Naive thymus-derived CD8-positive, alpha-beta T cell (primary cell): ENCODE results near the gene IL10. TPM values are rescaled to one million over a fixed set of nuclear protein-coding genes. Genes with fewer than 3 reads are reported as not detected.

Experiments used
- ATAC-seq, 2 donors: fragments of 150-1000 bp; cut with Tn5 transposase in 1 of 2; sonication (Bioruptor Pico), chemical (Tn5 transposase) in 1 of 2; 1 replicate in 1 of 2; 2 replicates in 1 of 2; pipeline ENCODE4 v1.10.0; 2021; ENCODE audit warnings: mild to moderate bottlenecking in 2 of 2, moderate library complexity in 2 of 2
- POLR2A ChIA-PET: fragments of 350-600 bp; sonication (Branson Sonifier 250); formaldehyde crosslinking; loops from one replicate; lab custom pipeline; 2021; ENCODE audit warnings: antibody characterized with exemption; lab: Charles Lee
- DNase-seq, 10 donors: peaks; one replicate each; pipeline versions ENCODE4 v3.0.0 to v3.0.0-alpha.2; 2020 to 2022
- H3K27ac Mint-ChIP-seq, 10 donors: one replicate each; pipeline ENCODE4 v1.8.0; 2020 to 2022; ENCODE audit warnings: mild to moderate bottlenecking in 10 of 10, mixed read lengths in 10 of 10, moderate library complexity in 4 of 10, inconsistent platforms in 1 of 10
- H3K27me3 Mint-ChIP-seq, 5 donors: one replicate each; pipeline ENCODE4 v1.8.0; 2021 to 2022; ENCODE audit warnings: mixed read lengths in 5 of 5
- H3K36me3 Mint-ChIP-seq, 3 donors: one replicate each; pipeline ENCODE4 v1.8.0; 2020 to 2022; ENCODE audit warnings: mixed read lengths in 3 of 3, mild to moderate bottlenecking in 2 of 3, inconsistent platforms in 1 of 3
- H3K4me1 Mint-ChIP-seq, 4 donors: one replicate each; pipeline ENCODE4 v1.8.0; 2021 to 2022; ENCODE audit warnings: mixed read lengths in 4 of 4
- H3K4me3 Mint-ChIP-seq, 10 donors: one replicate each; pipeline ENCODE4 v1.8.0; 2020 to 2022; ENCODE audit warnings: mild to moderate bottlenecking in 10 of 10, mixed read lengths in 10 of 10, moderate library complexity in 6 of 10, inconsistent platforms in 1 of 10
- H3K9me3 Mint-ChIP-seq, 9 donors: one replicate each; pipeline ENCODE4 v1.8.0; 2020 to 2022; ENCODE audit warnings: mixed read lengths in 9 of 9, mild to moderate bottlenecking in 3 of 9, inconsistent platforms in 1 of 9, moderate library complexity in 1 of 9
- polyA plus RNA-seq, 3 donors: library from polyadenylated mRNA; unstranded; fragments of 300-500 nt; fragmentation: Illumina TruSeq; gene quantifications; one replicate each; pipeline ENCODE4 v1.2.3, GENCODE V29; 2021
- total RNA-seq, 8 experiments: library from RNA in 2 of 8; stranded (reverse) in 2 of 8; gene quantifications; one replicate each; pipeline ENCODE4 v1.2.3 and lab custom pipeline; 2021 to 2026

IL10 gene
- total and polyA plus RNA-seq, 5 experiments from 2014 or later: not detected

DNA sequence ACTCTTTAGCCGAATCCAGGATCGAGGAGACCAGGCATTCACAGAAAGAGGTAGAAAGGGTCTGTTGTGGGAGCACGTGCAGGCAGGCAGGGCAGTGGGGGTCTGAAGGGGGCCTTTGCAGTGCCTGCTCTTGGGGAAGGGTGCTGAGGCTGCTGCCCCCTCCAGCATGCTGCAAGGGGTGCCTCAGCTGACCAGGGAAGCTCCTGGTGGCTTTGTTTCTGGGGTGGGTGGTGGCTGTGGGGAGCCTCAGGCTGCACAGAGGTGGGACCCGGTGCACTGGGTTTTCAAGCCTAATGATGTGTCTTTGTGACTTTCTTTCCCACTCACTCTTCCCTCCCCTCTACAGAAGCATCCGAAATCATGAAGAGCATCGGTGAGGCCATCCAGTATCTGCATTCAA lies 43.2 kb downstream of the IL10 start:
- Mint-ChIP-seq H3K4me3 (peak overlapping the region in 1 of 10 donors; percentile 56), H3K27me3 (peaks cover 0 to 2% (median 0%) of the 10 kb centered on the region in 5 donors), H3K27ac (peak overlapping the region in 5 of 10 donors; percentile 13 to 79 (median 51)), H3K4me1 (peaks cover 18 to 49% (median 41%) of the 10 kb centered on the region in 4 donors), H3K36me3 (peaks cover 0 to 48% (median 12%) of the 10 kb centered on the region in 3 donors), H3K9me3 (no peaks in the 10 kb centered on the region)
- no peak for ATAC-seq
- POLR2A ChIA-PET: no interaction called here
- DNase-seq: no peak

GRCh38 chr1:206728697-206728987 lies 43.7 kb downstream of the IL10 start:
- Mint-ChIP-seq H3K4me3 (peak overlapping the region in 1 of 10 donors; percentile 56), H3K27me3 (peaks cover 0 to 2% (median 0%) of the 10 kb centered on the region in 5 donors), H3K36me3 (peaks cover 0 to 48% (median 12%) of the 10 kb centered on the region in 3 donors), H3K27ac (peak overlapping the region in 3 of 10 donors; percentile 51 to 68 (median 67)), H3K9me3 (no peaks in the 10 kb centered on the region), H3K4me1 (peaks cover 20 to 53% (median 44%) of the 10 kb centered on the region in 4 donors)
- POLR2A ChIA-PET: no interaction called here
- DNase-seq (no peak), ATAC-seq (no peak)

- H3K4me3 Mint-ChIP-seq: no peak overlapping the region
- POLR2A ChIA-PET: no interaction called here
- H3K36me3 Mint-ChIP-seq: peaks cover 0 to 45% (median 12%) of the 10 kb centered on the region in 3 donors
- DNase-seq (no peak), ATAC-seq (no peak)
- H3K9me3 Mint-ChIP-seq: no peaks in the 10 kb centered on the region
- peaks cover 18 to 54% (median 48%) of the 10 kb centered on the region in 4 donors for H3K4me1 Mint-ChIP-seq
- H3K27me3 Mint-ChIP-seq: peaks cover 0 to 2% (median 0%) of the 10 kb centered on the region in 5 donors
- peak overlapping the region in 6 of 10 donors; percentile 8 to 79 (median 36) for H3K27ac Mint-ChIP-seq
Measured at GRCh38 chr1:206727981-206728696, 44.2 kb downstream of the IL10 start.

DNA sequence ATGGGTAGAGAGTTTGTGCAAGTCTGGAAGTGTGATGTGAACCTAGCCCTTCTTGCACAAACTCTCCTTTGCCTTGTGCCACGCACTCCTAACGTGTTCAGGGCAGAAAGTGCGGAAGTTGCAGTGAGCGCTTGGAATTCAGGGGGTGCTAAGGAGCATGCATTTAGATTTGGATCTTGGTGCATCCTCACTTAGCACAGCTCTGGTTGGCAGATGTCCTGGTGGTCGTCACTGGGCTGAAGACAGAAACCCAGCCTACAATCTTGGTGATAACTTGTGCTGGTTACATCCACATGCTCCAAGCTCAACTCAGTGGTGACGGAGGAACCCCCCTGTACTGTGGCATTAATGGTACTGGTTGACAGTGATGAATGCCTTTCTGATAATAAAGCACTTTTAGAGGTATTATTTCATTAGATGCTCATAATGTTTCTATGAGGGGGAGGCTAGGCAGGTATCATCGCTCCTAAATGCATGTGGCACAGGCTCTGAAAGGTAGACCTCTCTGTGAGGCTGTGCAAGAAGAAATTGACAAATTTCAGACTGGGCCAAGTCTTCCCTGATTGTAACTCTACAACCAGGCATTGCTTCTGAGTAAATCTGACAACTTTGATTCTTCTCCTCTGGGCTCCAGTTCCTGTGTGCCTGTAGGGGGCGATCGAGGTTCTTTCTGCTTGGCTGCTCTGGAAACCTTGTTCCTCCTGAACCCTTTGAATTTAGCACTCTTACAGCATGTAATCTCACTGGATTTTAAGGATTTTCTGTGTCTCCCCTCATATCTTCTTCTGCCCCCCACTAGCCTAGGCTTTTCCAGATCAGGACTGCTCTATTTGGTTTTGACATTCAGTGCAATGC lies 47.0 kb downstream of the IL10 start:
- no peak overlapping the region for H3K4me3 Mint-ChIP-seq
- DNase-seq (peak; percentile 18 to 79 (median 54)), ATAC-seq (peak; percentile 60 to 65)
- peaks cover 0 to 2% (median 0%) of the 10 kb centered on the region in 5 donors for H3K27me3 Mint-ChIP-seq
- peak overlapping the region in 9 of 10 donors; percentile 4 to 89 (median 69) for H3K27ac Mint-ChIP-seq
- peaks cover 0 to 20% (median 2%) of the 10 kb centered on the region in 3 donors for H3K36me3 Mint-ChIP-seq
- no peaks in the 10 kb centered on the region for H3K9me3 Mint-ChIP-seq
- peaks cover 18 to 71% (median 66%) of the 10 kb centered on the region in 4 donors for H3K4me1 Mint-ChIP-seq
- POLR2A ChIA-PET: interaction anchor here (0.7 to 1.9 kb wide), 4 partner anchors 10 to 243 kb away, joined by 4 to 6 read pairs (median 4); no protein-coding TSS in a partner anchor

GRCh38 chr1:206723805-206724472 lies 48.4 kb downstream of the IL10 start:
- H3K27ac Mint-ChIP-seq: peak overlapping the region in 6 of 10 donors; percentile 24 to 87 (median 42)
- ATAC-seq: no peak

DNA sequence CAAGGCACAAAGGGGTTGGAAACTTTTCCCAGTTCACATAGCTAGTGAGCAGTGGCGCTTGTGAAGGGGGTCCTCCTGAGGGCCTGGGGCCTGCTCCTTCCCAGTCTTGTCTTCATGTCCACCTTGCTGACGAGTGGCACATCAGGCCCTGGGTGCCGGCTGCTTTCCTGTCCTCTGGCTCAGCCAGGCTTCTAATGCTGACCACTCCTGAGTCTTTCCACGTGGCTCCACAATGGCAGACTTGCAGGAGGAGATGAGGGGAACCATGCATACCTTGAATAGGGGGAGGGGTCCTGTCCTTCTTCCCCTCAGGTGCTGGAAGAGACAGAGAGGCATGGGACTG lies 48.9 kb downstream of the IL10 start:
- ATAC-seq (no peak), DNase-seq (no peak)
- Mint-ChIP-seq H3K36me3 (peaks cover 0 to 3% (median 0%) of the 10 kb centered on the region in 3 donors), H3K27me3 (no peaks in the 10 kb centered on the region), H3K27ac (peak overlapping the region in 2 of 10 donors; percentile 48 to 87), H3K4me3 (no peak overlapping the region), H3K4me1 (peaks cover 20 to 84% (median 77%) of the 10 kb centered on the region in 4 donors), H3K9me3 (no peaks in the 10 kb centered on the region)
- POLR2A ChIA-PET: no interaction called here

More at GRCh38 chr1:206723805-206724472, 48.4 kb downstream of the IL10 start:
- no peak for DNase-seq
- POLR2A ChIA-PET: interaction anchor here (0.7 to 0.9 kb wide), 2 partner anchors 14 to 85 kb away, joined by 4 to 6 read pairs; no protein-coding TSS in a partner anchor
- no peaks in the 10 kb centered on the region for H3K9me3 Mint-ChIP-seq
- no peaks in the 10 kb centered on the region for H3K27me3 Mint-ChIP-seq
- peaks cover 19 to 79% (median 74%) of the 10 kb centered on the region in 4 donors for H3K4me1 Mint-ChIP-seq
- H3K36me3 Mint-ChIP-seq: peaks cover 0 to 7% (median 0%) of the 10 kb centered on the region in 3 donors
- peak overlapping the region in 1 of 10 donors; percentile 40 for H3K4me3 Mint-ChIP-seq

GRCh38 chr1:206722751-206723461 lies 49.4 kb downstream of the IL10 start:
- POLR2A ChIA-PET: no interaction called here
- Mint-ChIP-seq H3K4me1 (peaks cover 17 to 81% (median 74%) of the 10 kb centered on the region in 4 donors), H3K36me3 (no peaks in the 10 kb centered on the region), H3K9me3 (no peaks in the 10 kb centered on the region), H3K27ac (peak overlapping the region in 4 of 10 donors; percentile 31 to 62 (median 46)), H3K27me3 (no peaks in the 10 kb centered on the region), H3K4me3 (no peak overlapping the region)
- no peak for ATAC-seq
- DNase-seq: no peak

DNA sequence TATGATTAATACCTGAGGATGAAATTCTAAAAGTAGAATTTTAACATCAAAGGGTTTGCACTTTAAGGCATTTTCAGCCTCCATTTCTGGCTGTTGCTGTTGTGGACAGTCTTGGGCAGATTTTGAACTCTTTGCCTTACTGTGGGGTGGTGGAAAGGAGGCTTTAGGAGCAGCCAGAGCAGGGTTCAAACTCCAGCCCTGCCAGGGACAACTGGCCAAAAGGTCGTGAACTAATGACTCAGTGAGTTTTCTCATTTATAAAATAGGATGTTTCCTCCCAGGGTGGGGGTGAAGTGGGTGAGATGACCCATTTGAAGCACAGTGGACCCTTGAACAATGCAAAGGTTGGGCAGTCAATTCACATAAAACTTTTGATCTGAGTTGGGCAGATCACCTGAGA lies 50.8 kb downstream of the IL10 start:
- POLR2A ChIA-PET: no interaction called here
- DNase-seq (no peak), ATAC-seq (no peak)
- Mint-ChIP-seq H3K27me3 (no peaks in the 10 kb centered on the region), H3K4me1 (peaks cover 22 to 82% (median 78%) of the 10 kb centered on the region in 4 donors), H3K4me3 (no peak overlapping the region), H3K9me3 (no peaks in the 10 kb centered on the region), H3K27ac (peak overlapping the region in 2 of 10 donors; percentile 38 to 79), H3K36me3 (no peaks in the 10 kb centered on the region)

GRCh38 chr1:206719169-206719839 lies 53.0 kb downstream of the IL10 start:
- Mint-ChIP-seq H3K27ac (peak overlapping the region in 4 of 10 donors; percentile 20 to 63 (median 36)), H3K4me3 (no peak overlapping the region), H3K9me3 (no peaks in the 10 kb centered on the region), H3K36me3 (no peaks in the 10 kb centered on the region), H3K4me1 (peaks cover 37 to 83% (median 78%) of the 10 kb centered on the region in 4 donors), H3K27me3 (no peaks in the 10 kb centered on the region)
- no peak for ATAC-seq
- no peak for DNase-seq
- POLR2A ChIA-PET: no interaction called here

DNA sequence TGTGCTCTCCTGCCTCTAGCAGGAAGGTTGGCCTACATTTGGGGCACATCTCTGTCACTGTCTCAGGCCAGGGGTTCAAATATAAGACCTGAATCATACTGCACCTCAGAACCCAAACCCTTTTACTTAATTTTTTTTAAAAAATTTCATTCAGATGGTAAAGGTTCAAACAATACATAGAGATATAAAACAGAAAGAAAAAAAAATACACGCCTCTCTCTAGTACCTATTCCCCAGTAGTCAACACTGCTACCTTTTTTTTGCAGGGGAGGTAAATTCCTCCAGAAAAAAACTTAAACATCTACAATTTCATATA lies 54.7 kb downstream of the IL10 start:
- Mint-ChIP-seq H3K9me3 (no peaks in the 10 kb centered on the region), H3K36me3 (no peaks in the 10 kb centered on the region), H3K4me1 (peaks cover 39 to 88% (median 78%) of the 10 kb centered on the region in 4 donors), H3K27me3 (no peaks in the 10 kb centered on the region), H3K27ac (peak overlapping the region in 7 of 10 donors; percentile 52 to 94 (median 74)), H3K4me3 (peak overlapping the region in 5 of 10 donors; percentile 22 to 64 (median 29))
- no peak for DNase-seq
- peak in 1 of 2 donors; percentile 4 for ATAC-seq
- POLR2A ChIA-PET: no interaction called here
